GM21723 (cell line): Measurements from ENCODE around the gene CTRB2.

ENCODE experiments used
- ATAC-seq: cut with Tn5 transposase; IDR thresholded peaks from one replicate; pipeline ENCODE4 v1.9.1; 2021; ENCODE audit warnings: mild to moderate bottlenecking, moderate library complexity; ENCODE audit not compliant: unreplicated experiment

The CTRB2 gene

GRCh38 chr16:75176926-75177325 lies 30.0 kb downstream of the CTRB2 start:
- no peak for ATAC-seq

- no peak for ATAC-seq
Observed at GRCh38 chr16:75175074-75175473, 31.9 kb downstream of the CTRB2 start.

- no peak for ATAC-seq
Observed at GRCh38 chr16:75172578-75172977, 34.4 kb downstream of the CTRB2 start.

GRCh38 chr16:75169899-75170405 lies 37.0 kb downstream of the CTRB2 start:
- no peak for ATAC-seq

GRCh38 chr16:75160386-75160785 lies 46.6 kb downstream of the CTRB2 start:
- ATAC-seq, result no peak
